GM12872 (cell line): ENCODE measurements around the gene AP1G1.

Experiments
- CTCF ChIP-seq: IDR thresholded peaks from 3 replicates; pipeline ENCODE4 v1.5.1; 2011; ENCODE audit warnings: low read depth, mild to moderate bottlenecking, low read length, moderate library complexity; ENCODE audit not compliant: insufficient read depth

AP1G1 gene

GRCh38 chr16:71722801-71723536 lies 85.7 kb downstream of the AP1G1 start:
- TF ChIP-seq CTCF = no peak

GRCh38 chr16:71721066-71721740 lies 87.4 kb downstream of the AP1G1 start:
- no peak for TF ChIP-seq CTCF

- no peak for TF ChIP-seq CTCF
Observed at GRCh38 chr16:71712501-71712900, 96.1 kb downstream of the AP1G1 start.

- no peak for TF ChIP-seq CTCF
Observed at GRCh38 chr16:71711789-71712188, 96.8 kb downstream of the AP1G1 start.

- TF ChIP-seq CTCF = no peak
Observed at GRCh38 chr16:71709229-71709781, 99.3 kb downstream of the AP1G1 start.

GRCh38 chr16:71708696-71709095 lies 99.9 kb downstream of the AP1G1 start:
- no peak for TF ChIP-seq CTCF

GRCh38 chr16:71707199-71707598 lies 101.4 kb downstream of the AP1G1 start:
- no peak for TF ChIP-seq CTCF
